ENCODE results near the gene MRGPRE.

MRGPRE gene

GRCh38 chr11:3178349-3178748 lies 53.9 kb downstream of the MRGPRE start:
- no peak for DNase-seq (ENCODE audit: low read depth)

DNA sequence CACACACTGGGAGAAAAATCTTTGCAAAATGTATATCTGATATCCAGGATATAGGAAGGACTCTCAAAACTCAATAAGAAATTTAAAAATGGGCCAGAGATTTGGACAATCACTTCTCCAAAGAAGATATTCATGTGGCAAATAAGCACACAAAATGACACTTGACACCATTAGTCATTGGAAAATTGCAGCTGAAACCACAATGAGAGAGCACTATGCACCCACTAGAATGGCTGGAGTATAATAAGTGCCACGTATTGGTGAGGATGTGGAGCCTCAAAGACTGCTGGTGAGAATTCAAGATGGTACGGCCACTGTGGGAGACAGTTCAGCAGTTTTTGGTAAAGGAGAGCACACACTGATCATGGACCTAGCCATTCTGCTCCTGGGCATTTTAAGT lies 54.3 kb downstream of the MRGPRE start:
- DNase-seq (ENCODE audit: low read depth), result no peak

All from GM04504 (cell line).